Activated CD4-positive, alpha-beta T cell treated with anti-CD3 and anti-CD28 coated beads, Interleukin-2, Interleukin-6, amounts not matched to agents 100 ng/mL and 50 ng/mL, durations not matched to agents 16 hours and 8 hours (primary cell): ENCODE measurements around the gene CMC1.
"Not testable (repeated sequence)": the region's sequence is repeated elsewhere in the genome, so short reads cannot be mapped to it uniquely, and the experiment has no call there.

ENCODE experiments used
- DNase-seq: peaks from one replicate; pipeline ENCODE4 v3.0.0-alpha.2; 2020

Gene CMC1

DNA sequence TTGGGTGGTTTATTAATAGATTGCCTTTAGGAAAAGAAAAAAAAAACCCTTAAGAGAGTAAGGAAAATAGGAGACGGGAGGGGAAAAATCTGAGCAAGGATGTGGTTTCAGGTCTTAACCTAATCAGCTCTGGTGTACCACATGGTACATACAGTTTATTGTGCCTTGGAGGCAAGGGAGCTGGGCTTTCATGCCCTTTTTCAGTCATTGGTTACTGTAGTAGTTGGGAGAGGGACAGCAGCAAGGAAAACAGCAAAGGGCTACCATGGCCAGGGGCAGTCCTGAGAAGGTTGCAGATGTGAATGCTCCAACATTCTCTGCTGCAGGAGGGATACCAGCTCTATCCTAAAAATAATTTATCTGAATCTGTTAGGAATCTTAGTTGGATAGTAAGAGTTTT lies 5.9 kb downstream of the CMC1 start:
- DNase-seq: no peak

DNA sequence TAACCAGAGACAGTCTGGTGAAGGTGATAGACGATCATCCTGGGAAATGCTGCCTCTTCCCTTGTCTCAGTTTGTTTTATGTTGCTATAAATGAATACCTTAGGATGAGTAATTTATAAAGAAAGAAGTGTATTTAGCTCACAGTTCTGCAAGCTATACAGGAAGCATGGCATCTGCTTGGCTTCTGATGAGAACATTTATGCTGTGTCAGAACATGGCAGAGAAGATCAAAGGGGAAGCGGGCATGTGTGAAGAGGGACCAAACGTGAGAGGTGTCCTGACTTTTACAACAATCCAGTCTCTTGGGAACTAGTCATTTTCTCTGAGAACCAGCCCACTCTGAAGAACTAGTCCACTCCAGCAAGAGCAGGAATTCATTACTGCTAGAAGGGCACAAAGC lies 9.6 kb downstream of the CMC1 start:
- peak; percentile 37 for DNase-seq

DNA sequence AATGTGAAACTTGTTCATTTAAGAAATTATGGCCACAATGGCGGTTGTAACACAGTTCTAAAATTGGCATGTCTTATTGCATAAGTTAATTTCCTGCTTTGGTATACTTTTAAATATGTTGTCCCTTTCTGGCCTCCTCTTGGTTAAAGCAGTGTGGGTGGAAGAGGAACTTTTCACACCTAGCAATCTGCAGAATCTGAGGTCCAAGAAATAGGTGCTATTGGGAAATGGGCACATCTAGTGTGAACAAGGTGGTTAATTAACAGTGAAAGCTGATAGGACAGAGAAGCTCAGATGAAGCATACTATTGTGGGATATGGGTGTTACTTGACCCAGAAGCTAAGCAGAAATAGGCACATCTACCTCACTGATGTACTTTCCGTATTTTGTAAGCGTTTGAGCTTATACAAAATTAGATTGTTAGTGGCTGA lies 10.6 kb downstream of the CMC1 start:
- DNase-seq: peak; percentile 51

DNA sequence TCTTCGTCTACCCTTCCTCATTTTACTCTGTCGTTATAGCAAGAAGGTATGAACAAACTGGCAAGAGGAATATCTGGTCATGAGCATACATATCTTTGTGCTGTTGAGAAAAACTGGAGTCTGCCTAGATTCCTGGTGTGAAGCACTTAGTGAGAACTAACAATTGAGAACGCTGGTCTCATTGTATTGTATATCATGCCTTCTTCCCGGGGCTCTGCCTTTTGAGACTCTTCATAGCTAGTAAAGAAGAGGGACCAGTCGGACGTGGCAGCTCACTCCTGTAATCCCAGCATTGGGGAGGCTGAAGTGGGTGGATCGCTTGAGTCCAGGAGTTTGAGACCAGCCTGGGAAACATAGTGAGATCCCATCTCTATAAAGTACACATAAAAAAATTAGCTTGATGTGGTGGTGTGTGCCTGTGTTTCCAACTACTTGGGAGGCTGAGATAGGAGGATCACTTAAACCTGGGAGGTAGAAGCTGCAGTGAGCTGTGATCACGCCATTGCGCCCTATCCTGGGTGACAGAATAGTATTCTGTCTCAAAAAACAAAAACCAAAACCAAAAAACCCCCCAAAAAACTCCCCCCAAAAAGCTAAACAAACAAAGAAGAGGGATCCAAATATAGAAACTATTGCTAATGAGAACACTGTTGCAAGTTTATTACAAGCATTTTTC lies 11.8 kb downstream of the CMC1 start:
- no peak for DNase-seq

DNA sequence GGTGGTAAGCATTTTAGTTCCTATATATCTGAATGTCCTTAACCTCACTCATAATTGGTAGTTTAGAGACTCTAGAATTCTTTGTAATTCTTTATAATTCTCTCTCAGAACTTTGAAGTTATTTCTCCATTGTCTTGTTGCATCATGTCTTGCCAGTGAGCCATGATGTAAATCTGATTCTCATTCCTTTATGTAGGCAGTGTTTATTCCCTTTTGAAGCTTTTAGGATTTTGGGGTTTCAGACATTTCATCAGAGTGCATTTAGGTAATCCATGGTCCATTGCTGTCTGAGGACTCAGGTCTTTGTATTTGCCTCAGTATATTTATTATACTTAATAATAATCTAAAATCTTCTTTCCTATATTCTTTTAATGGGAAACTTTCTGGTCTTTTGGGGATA lies 20.6 kb downstream of the CMC1 start:
- no peak for DNase-seq

DNA sequence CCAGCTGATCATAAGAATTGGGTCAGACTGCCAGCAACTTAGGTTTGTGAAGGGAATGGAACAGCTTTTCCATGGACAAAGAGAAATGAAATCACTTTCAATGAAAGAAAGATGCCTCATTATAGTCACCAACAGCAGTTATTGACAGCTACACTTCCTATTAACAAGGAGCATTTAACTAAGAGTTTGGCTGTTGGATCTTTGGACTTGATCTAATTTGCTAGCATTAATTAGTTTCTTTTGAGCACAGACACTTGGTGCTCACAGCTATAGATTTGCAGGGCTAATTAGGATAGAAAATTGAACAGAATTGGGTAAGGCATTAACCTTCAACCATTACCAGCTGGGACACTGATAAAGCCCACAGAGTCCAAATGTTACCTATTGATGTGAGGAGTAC lies 24.2 kb downstream of the CMC1 start:
- no peak for DNase-seq

DNA sequence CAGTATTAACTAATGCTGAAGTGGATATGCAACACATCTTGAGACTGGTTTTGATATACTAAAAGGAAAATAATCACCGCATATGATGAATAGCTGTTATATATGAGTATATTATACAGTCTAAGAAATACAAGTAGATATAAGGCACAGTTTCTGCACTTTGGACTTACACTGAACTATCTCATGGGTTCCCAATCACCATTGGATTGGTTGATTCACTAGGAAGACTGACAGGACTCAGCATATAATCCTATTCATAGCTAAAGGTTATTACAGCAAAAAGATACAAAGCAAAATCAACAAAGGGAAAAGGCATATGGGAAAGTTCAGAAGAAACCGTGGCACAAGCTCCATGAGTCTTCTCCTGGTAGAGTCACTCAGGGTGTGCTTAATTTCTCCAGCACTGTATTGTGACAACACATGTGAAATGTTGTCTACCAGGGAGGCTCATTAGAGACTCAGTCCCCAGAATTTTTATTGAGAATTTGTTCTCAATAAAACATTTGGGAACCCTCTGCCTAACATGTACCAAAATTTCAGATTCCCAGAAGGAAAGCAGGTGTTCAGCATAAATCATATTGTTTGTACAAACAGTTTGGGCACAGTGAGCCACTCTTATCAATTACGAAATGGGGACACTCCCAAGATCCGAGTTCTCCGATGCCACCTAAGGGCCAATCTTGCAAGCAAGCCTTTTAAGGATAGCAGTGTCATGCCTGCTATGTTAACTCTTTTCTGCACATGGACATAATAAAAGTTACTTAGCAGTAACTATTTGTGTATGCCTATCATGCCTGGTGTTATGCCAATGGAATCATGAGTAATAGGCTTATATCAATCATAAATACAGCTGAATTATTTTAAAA lies 26.8 kb downstream of the CMC1 start:
- no peak for DNase-seq

DNA sequence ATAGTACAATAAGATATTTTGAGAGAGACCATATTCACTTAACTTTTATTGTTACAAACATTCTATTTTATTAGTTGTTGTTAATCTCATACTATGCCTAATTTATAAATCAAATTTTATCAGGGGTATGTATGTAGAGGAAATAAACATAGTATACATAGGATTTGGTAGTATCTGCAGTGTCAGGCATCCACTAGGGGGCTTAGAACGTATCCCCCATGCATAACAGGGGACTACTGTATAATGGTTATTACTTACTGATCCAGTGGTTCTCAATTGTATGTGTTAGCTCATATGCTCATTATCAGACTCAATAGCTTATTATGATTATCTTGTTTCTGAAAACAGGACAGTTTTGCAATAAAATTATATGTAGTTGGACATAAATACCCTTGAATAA lies 27.6 kb downstream of the CMC1 start:
- no peak for DNase-seq

DNA sequence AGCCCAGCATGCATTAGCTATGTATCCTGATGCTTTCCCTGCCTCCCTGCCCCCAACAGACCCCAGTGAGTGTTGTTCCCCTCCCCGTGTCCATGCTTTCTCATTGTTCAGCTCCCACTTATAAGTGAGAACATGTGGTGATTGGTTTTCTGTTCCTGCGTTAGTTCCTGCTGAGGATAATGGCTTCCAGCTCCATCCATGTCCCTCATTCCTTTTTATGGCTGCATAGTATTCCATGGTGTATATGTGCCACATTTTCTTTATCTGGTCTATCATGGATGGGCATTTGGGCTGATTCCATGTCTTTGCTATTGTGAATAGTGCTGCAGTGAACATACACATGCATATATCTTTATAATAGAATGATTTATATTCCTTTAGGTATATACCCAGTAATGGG lies 28.5 kb downstream of the CMC1 start:
- DNase-seq: not testable (repeated sequence)

DNA sequence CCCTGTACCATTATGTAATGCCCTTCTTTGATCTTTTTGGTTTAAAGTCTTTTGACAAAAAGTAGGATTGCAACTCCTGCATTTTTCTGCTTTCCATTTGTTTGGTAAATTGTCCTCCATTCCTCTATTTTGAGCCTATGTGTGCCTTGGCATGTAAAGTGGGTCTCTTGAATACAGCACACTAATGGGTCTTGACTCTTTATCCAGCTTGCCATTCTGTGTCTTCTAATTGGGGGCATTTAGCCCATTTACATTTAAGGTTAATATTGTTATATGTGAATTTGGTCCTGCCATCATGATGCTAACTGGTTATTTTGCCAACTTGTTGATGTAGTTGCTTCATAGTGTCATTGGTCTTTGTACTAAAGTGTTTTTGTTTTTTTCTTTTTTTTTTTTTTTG lies 32.4 kb downstream of the CMC1 start:
- no peak for DNase-seq

DNA sequence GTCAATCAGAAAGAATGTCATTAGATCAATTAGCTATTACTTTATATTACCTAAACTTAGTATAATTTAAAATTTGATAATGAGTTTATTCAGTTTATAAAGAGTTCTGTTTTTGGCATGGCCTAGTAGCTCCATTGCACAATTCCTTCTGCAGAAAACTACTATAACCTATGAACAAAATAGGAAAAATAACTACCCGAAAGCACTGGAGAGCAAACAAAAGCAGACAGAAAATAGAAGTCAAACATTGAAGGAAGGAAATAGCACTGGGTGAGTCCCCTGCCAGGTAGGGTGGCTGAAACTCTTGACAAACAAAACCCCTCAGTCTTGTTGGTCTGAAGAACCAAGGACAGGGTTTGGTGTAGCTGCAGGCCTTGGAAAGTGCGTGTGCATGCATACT lies 37.5 kb downstream of the CMC1 start:
- no peak for DNase-seq

DNA sequence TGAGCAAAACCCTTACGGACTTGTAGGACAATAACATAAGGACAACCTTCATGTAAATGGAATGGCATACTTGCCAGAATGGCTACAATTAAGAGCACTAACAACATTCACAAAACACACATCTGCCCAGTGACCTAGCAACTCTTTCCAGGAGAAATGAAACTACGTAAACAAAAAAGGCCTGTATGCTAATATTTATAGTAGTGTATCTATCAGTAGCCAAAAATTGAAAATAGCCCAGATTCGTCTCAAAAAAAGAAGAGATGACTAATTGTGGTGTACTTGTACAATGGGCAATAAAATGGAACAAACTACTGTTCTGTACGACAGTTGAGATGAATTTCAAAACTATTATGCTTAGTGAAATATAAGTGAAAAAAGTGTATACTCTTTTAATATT lies 38.4 kb downstream of the CMC1 start:
- DNase-seq: no peak

DNA sequence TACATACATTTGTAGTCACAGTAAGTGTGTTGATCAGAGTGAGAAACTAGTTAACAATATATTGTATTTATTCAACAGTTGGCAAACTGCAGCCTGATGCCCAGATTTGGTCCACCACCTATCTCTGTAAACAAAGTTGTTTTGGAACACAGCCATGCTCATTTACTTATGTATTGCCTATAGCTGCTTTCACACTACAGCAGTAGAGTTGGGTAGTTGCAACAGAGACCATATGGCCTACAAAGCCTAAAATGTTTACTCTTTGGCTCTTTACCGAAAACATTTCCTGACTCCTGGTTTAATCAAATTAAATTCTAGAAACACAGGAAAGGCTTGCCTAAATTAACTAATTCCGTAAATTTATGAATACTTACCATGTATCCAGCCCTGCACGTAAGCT lies 39.4 kb downstream of the CMC1 start:
- DNase-seq: no peak

DNA sequence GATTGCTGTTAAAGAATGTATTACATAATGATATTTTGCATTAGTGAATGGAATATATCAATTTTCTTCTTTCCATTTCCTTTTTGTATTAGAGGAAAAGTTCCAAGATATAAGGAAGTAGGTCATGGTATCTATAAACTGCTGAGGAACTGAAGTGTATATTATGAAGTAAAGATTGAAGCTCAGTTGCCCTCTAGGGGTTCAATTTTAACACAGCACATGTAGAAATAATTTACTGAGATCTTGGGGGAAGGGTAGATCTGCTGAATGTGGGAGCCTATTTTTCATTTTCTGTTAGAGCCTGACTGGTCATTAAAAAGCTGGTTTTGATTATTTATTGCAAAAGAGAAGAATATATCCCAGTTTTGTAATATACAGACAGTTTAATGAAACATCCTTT lies 45.2 kb downstream of the CMC1 start:
- peak; percentile 31 for DNase-seq

DNA sequence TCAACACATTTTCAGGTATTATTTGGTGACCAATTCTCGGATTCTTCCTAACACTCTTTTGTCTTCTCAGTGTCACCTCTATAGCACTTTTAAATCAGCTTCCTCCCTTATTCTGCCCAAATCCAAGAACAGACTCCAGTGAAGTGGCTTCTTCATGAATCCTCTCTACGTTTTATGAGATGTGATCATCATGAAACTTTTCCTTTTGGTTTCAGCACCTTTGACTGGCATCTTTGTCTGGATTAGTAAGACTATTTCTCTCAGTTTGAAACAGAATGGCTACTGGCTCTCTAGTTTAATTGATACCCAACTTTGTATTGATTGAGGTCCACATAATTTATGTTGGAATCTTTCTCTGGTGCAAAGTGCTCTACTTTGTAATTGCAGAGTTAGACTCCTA lies 45.6 kb downstream of the CMC1 start:
- DNase-seq: no peak

DNA sequence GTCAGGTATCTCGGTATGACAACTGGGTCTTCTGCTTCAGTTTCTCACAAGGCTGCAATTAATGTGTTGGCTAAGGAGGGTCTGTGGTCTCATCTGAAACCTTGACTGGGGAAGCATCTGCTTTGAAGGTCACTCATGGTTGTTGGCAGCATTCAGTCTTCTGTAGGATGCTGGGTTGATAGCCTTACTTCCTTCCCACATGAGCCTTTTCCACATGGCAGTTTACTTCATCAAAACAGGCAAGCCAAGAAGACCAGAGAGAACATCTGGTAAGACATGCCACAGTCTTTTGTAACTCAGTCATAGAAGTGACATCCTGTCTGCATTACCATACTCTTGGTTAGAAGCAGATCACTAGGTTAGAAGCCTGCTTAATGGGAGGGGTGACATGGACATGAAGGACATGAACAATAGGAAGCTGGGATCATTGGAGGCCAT lies 49.5 kb downstream of the CMC1 start:
- no peak for DNase-seq

DNA sequence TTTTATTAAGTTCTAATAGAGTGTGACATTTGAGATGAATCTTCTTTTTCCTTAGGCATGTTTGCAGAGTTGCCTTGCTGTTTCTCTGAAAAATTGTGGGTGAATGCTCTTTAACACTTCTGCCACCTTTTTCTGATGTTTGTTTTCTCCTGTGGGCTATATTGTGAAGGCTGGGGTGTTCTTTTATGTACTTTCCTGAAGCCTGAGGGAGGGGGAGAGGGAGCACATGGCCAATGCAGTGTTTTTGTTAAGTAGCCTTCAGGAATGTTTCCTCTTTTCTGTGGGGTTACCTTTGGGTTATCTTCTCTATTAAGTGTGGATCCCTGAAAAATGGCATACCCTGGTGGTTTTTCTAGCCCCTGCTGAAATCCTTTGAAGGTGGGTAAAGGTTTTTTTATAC lies 50.2 kb downstream of the CMC1 start:
- DNase-seq: no peak

DNA sequence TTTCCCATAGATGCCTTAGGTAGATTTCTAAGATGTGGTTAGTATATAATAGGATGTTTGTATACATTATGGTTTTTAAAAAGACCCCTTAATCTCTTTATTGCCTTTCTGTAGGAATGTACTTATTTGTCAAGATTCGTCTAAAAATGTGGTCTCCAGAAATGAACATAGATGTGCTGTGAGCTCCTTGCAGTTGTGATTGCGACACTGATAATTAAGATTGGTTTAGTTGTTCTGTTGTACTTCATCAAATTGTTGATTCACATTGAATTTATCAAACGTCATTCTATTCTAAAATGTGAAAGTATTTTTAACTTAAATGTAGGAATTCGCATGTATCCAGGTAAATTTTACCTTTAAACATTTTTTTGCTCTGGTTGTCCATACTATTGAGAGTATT lies 51.2 kb downstream of the CMC1 start:
- no peak for DNase-seq

DNA sequence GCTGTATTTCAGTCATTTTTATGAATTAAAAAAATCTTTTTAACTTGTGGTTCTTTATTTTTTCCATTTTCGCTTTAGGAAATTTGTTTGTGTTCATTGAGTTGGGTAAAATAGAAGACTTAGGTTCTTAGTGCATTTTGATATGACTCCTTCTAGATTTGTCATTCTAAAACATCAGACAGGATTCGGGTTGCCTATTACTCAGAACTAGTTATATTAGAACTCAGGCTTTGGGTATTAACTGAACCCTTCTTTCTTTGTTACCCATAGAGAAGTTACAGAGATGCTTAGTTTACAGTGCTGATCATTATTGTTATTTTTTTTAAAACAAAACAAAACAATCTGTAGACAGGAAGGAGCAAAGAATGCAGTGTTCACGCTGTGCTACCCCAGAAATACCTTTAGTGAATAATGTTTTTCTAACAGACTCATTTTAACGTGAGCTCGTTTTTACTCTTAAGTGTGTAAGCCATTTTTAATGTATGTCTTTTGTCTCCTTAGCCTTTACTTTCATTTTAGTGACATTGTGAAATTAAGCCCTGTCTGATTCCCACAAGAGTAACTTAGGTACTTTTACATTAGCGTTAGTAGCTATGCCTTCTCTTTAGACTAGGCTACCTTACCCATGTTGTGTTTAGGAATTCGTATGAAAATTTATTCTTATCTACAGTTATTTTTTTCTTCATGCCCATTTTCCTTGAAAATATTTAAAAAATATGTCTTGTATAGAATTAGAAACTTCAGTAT lies 53.4 kb downstream of the CMC1 start:
- DNase-seq: no peak

DNA sequence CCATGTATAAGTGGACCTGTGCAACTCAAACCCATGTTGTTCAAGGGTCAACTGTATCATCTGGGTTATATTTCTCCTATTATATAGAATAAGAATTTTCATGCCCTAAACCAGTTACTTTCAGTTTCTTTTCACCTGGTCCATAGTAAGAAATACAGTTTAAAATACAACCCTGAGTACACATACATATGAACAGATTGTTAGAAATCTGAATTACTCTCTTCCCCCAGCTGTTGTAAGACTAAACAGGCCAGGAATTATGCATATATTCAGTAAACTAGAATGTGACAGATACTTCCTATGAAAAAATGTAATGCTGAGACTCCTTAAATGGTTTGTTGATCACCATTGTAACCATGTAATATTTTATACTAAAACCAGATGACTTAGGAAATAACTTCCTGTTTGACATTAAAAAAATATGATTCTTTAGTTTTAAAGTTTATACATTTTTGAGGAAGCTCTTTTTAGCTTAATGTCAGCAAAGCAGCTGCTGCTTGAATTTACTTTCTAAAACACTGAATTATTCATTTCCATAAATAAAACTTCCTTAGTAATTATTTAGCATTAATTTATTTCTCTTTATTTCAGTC lies 54.6 kb downstream of the CMC1 start:
- no peak for DNase-seq

DNA sequence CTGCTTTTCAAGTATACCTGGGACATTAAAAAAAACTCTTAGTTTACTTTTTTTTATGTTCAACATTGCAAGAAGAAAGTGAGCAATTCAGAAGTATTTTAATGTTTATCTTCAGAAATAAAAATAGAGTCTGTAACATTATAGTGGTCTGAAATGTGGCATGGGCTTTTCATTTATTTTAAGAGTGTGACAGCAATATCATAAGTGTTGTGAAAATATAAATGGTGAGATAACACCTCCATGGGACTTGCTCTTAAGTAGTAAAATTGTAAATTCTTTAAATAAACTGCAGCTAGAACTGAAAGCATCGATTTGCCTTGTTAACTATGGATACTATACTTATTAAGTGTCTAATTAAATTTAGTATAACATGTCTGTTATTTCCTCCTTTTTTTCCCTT lies 58.3 kb downstream of the CMC1 start:
- no peak for DNase-seq

DNA sequence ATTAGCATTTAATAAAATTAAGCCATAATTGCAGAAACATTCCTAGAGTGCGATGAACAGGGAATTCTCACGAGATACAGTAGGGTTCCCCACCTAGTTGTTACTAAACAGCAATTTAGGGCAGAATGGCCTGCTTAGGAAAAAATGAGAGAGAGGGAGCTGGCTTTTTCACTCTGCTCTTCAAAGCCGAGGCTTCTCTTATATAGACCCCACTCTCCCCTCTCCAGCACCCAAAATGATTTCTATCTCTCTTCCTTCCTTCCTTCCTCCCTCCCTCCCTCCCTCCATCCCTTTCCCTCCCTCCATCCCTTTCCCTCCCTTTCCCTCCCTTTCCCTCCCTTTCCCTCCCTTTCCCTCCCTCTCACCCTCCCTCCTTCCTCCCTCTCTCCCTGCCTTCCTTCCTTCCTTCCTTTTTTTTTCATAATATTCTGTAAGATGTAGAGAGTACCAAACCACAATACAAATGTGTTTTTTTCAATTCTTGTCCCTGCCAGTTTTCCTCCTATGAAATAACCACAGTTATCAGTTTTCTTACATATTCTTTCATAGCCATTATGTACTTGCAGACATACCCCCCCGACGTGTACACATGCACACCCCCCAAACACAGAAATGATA lies 59.0 kb downstream of the CMC1 start:
- no peak for DNase-seq

DNA sequence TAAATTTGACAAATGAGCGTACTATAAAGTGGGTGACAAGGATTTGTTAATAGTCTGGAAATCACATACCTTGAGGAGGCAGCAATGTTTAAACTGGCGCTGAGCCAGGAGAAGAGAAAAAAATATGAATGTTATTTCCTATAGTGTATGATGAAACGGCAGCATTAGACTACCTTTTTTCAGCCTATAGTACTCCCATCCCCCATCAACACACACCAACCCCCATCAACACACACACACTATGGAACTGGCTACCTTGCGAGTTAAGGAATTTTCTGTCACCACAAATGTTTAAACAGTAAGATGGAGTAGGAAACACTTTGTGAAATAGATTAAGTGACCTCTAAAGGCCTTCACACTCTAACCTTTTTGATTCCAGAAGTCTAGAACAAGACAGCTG lies 60.3 kb downstream of the CMC1 start:
- no peak for DNase-seq
